Gastroesophageal sphincter (tissue), 4 donors: Measurements from ENCODE around the gene ACTR3C. TPM values are rescaled to one million over a fixed set of nuclear protein-coding genes. Genes with fewer than 3 reads are reported as not detected.

ENCODE experiments used
- ATAC-seq: fragments of 150-250 bp; one replicate; pipeline ENCODE4 v1.9.1; 2016; ENCODE audit warnings: mild to moderate bottlenecking, moderate library complexity
- H3K27ac ChIP-seq, 4 donors: fragments of 200-600 bp; sonication (generic) in 3 of 4; 1 replicate in 3 of 4; 2 replicates in 1 of 4; pipeline ENCODE4 v1.5.1; 2016 to 2019
- H3K27me3 ChIP-seq: fragments of 200-600 bp; sonication (generic); one replicate; pipeline ENCODE4 v1.5.1; 2019
- H3K36me3 ChIP-seq, 2 donors: fragments of 200-600 bp; sonication (generic); one replicate each; pipeline ENCODE4 v1.5.1; 2019; ENCODE audit warnings: control low read depth in 1 of 2
- H3K4me1 ChIP-seq, 3 donors: fragments of 200-600 bp; sonication (generic); 1 replicate in 2 of 3; 2 replicates in 1 of 3; pipeline ENCODE4 v1.5.1; 2016 to 2019; ENCODE audit warnings: control low read depth in 2 of 3
- H3K4me3 ChIP-seq, 2 donors: fragments of 200-600 bp; sonication (generic); one replicate each; pipeline ENCODE4 v1.5.1; 2019; ENCODE audit warnings: mild to moderate bottlenecking in 1 of 2, moderate library complexity in 1 of 2
- H3K9me3 ChIP-seq, 3 donors: fragments of 200-600 bp; sonication (generic); one replicate each; pipeline ENCODE4 v1.5.1; 2017 to 2019; ENCODE audit warnings: control low read depth in 2 of 3
- EP300 ChIP-seq: sonication (generic); formaldehyde crosslinking; IDR thresholded peaks from one replicate; pipeline ENCODE4 v1.6.1; 2017; ENCODE audit warnings: antibody characterized with exemption, mild to moderate bottlenecking
- POLR2A ChIP-seq, 2 donors: fragments of 450-650 bp; IDR thresholded peaks; one replicate each; pipeline ENCODE4 v1.6.1; 2017; ENCODE audit warnings: antibody characterized with exemption in 2 of 2, mild to moderate bottlenecking in 2 of 2, moderate library complexity in 1 of 2
- POLR2AphosphoS5 ChIP-seq: sonication (generic); formaldehyde crosslinking; IDR thresholded peaks from one replicate; pipeline ENCODE4 v1.6.1; 2017; ENCODE audit warnings: antibody characterized with exemption
- WGBS, 2 donors: methylation state at CpG; one replicate each; pipeline ENCODE4 v1.1.5; 2018; ENCODE audit warnings: low coverage in 1 of 2; 5-methylcytosine and 5-hydroxymethylcytosine counted together
- total RNA-seq, 4 donors: library from RNA; depleted of rRNA; stranded (reverse); fragments of >200 nt; gene quantifications; one replicate each; pipeline ENCODE4 v1.1.0, GENCODE V29; 2016
- TF ChIP-seq, protein P1 (sequence below), 4 experiments: fragments of 200-600 bp in 2 of 4; fragments of 450-650 bp in 2 of 4; sonication (generic) in 1 of 4; IDR thresholded peaks; one replicate each; pipeline ENCODE4 v1.5.1; 2017 to 2019; ENCODE audit warnings: antibody characterized with exemption in 4 of 4, mild to moderate bottlenecking in 2 of 4, moderate library complexity in 2 of 4

Gene ACTR3C
- total RNA-seq, 4 donors from 2014 or later: 6.4 to 10.0 (median 8.1) TPM

DNA sequence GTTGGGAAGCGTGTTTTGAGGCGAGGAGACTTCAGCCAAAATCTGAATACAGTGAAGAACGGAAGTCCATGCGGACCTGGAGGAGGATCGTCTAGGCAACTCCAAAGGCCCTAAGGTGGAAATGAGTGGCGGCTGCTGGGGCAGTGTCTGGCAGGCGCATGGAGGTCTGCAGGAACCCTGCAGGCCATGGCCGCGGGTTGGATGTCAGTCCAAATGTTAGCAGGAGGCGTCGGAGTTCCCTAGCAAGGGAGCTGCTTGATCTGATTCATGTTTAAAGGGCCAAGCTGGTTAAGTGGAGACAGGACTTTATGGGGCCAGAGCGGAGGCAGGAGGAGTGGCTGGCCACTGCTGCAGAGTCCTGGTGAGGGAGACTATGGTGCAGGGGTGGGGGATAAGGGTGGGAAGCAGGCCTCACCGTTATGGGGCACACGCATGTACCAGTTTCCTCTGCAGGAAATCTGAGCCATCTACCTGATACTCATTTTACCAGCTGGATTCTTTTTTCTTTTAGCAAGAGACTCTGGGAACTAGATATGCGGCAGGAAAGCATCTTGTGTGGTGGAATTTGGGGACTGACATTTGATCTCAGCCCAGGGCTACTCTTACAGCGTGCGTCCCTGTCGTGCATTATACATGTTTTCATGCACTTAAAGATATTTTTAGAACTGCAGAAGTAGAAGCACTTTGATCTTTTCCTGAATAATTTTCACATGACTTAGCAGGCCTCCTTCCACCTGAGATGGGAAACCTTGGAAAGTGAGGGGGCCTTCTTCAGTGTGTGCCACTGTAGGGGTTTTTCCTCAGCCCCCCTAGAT lies 38.7 kb upstream of the ACTR3C start:
- Histone ChIP-seq H3K36me3 (no peaks in the 10 kb centered on the region), H3K9me3 (no peaks in the 10 kb centered on the region), H3K27me3 (no peaks in the 10 kb centered on the region), H3K27ac (peak overlapping the region in 3 of 4 donors; percentile 31 to 54 (median 36)), H3K4me1 (peaks cover 0 to 14% (median 0%) of the 10 kb centered on the region in 3 donors), H3K4me3 (no peak overlapping the region)
- no peak for ATAC-seq
- 60 to 63% methylated on average over 7 to 11 of the region's 18 CpGs for WGBS, 2 donors
- TF ChIP-seq, protein P1, sequence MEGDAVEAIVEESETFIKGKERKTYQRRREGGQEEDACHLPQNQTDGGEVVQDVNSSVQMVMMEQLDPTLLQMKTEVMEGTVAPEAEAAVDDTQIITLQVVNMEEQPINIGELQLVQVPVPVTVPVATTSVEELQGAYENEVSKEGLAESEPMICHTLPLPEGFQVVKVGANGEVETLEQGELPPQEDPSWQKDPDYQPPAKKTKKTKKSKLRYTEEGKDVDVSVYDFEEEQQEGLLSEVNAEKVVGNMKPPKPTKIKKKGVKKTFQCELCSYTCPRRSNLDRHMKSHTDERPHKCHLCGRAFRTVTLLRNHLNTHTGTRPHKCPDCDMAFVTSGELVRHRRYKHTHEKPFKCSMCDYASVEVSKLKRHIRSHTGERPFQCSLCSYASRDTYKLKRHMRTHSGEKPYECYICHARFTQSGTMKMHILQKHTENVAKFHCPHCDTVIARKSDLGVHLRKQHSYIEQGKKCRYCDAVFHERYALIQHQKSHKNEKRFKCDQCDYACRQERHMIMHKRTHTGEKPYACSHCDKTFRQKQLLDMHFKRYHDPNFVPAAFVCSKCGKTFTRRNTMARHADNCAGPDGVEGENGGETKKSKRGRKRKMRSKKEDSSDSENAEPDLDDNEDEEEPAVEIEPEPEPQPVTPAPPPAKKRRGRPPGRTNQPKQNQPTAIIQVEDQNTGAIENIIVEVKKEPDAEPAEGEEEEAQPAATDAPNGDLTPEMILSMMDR (IDR thresholded peaks at IDR 0.05): no peak
- TF ChIP-seq POLR2AphosphoS5: no peak
- no peak for TF ChIP-seq EP300
- no peak for TF ChIP-seq POLR2A (IDR thresholded peaks at IDR 0.05)

DNA sequence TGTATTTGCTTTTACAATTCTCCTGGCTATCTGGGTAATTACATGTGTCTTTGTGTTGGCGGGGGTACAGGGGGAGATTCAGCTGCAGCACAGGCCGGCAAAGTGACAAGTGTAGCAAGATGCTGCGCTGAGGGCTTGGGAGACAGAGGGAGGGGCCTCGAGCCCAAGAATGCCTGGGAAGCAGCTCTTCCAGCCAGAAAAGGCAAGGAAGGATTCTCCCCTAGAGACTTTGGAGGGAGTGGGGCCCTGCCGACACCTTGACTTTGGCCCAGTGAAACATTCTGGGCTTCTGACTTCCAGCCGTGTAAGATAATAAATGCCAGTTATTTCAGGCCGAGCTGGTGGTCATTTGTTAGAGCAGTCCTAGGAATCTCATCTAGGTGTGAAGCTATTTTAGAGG lies 38.1 kb upstream of the ACTR3C start:
- Histone ChIP-seq H3K36me3 (no peaks in the 10 kb centered on the region), H3K27ac (peak overlapping the region in 3 of 4 donors; percentile 31 to 54 (median 36)), H3K4me3 (no peak overlapping the region), H3K4me1 (peaks cover 0 to 14% (median 0%) of the 10 kb centered on the region in 3 donors), H3K27me3 (no peaks in the 10 kb centered on the region), H3K9me3 (no peaks in the 10 kb centered on the region)
- TF ChIP-seq, protein P1 (IDR thresholded peaks at IDR 0.05): no peak
- no peak for TF ChIP-seq EP300
- no peak for TF ChIP-seq POLR2A (IDR thresholded peaks at IDR 0.05)
- no peak for TF ChIP-seq POLR2AphosphoS5
- no peak for ATAC-seq
- 25 to 69% methylated on average over 4 to 5 of the region's 7 CpGs for WGBS, 2 donors

DNA sequence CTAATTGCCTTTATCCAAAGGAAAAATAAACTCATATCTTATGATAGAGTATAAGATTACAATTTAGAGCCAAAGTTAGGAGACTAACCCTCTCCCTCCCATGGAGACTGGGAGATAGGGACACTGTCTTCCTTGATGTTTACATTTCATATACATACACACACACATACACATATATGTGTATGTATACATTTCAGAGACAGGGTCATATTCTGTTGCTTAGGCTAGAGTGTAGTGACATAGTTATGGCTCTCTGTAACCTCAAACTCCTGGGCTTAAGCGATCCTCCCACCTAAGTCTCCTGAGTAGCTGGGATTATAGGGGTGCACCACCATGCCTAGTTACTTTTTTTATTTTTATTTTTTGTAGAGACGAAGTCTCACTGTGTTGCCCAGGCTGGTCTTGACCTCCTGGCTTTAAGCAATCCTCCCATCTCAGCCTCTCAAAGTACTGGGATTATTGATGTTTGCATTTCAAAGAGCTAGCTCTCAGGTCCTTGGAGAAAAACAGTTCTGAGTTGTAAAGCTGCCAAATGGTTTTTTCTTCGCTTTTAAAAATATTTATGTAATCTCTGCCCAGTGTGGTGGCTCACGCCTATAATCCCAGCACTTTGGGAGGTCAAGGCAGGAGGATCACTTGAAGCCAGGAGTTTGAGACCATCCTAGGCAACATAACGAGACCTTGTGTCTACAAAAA lies 37.2 kb upstream of the ACTR3C start:
- H3K4me1 ChIP-seq: peaks cover 0 to 16% (median 0%) of the 10 kb centered on the region in 3 donors
- no peaks in the 10 kb centered on the region for H3K27me3 ChIP-seq
- no peaks in the 10 kb centered on the region for H3K9me3 ChIP-seq
- no peaks in the 10 kb centered on the region for H3K36me3 ChIP-seq
- 57 to 100% methylated on average over 1 to 3 of the region's 5 CpGs for WGBS, 2 donors
- TF ChIP-seq, protein P1 (IDR thresholded peaks at IDR 0.05): no peak
- TF ChIP-seq POLR2A (IDR thresholded peaks at IDR 0.05): no peak
- TF ChIP-seq EP300: no peak
- TF ChIP-seq POLR2AphosphoS5: no peak
- ATAC-seq: no peak
- H3K27ac ChIP-seq: no peak overlapping the region
- H3K4me3 ChIP-seq: no peak overlapping the region

DNA sequence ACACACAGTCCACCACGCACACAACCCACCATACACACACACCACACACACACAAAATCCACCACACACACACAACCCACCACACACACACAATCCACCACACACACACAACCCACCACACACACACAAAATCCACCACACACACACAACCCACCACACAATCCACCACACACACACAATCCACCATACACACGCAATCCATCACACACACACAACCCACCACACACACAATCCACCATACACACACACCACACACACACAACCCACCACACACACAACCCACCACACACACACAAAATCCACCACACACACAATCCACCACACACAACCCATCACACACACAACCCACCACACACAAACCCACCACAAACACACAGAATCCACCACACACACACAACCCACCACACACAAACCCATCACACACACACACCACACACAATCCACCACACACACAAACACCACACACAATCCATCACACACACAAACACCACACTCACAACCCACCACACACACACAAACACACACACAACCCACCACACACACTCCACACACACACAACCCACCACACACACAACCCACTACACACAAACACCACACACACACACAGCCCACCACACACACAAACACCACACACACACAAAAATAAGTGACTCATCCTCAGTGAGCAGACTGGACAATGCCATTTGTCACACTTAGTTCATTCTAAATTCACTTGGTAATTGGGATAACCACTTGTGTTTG lies 36.4 kb upstream of the ACTR3C start:
- H3K4me3 ChIP-seq: no peak overlapping the region
- TF ChIP-seq POLR2AphosphoS5: no peak
- TF ChIP-seq, protein P1 (IDR thresholded peaks at IDR 0.05): no peak
- TF ChIP-seq POLR2A (IDR thresholded peaks at IDR 0.05): no peak
- TF ChIP-seq EP300: no peak
- no peak overlapping the region for H3K27ac ChIP-seq
- no peak for ATAC-seq
- H3K4me1 ChIP-seq: peaks cover 0 to 24% (median 0%) of the 10 kb centered on the region in 3 donors
- no peaks in the 10 kb centered on the region for H3K9me3 ChIP-seq
- no peaks in the 10 kb centered on the region for H3K27me3 ChIP-seq
- H3K36me3 ChIP-seq: no peaks in the 10 kb centered on the region
- 90% methylated on average over 2 of the region's 2 CpGs for WGBS, 2 donors
